Measurements from ENCODE around the gene FILIP1L. TPM values are rescaled to one million over a fixed set of nuclear protein-coding genes. Genes with fewer than 3 reads are reported as not detected.

The FILIP1L gene
- polyA plus RNA-seq, 1 donor (not counting 4 experiments of a cell fraction or from before 2014, with no cell fraction given): 14.7 TPM

GRCh38 chr3:100059472-100059871 lies 54.8 kb downstream of the FILIP1L start:
- H3K9me1 ChIP-seq (ENCODE audit: control insufficient read depth, extremely low read depth, insufficient read depth, low read length): no peaks in the 10 kb centered on the region
- H3K4me2 ChIP-seq (ENCODE audit: control insufficient read depth, extremely low read depth, insufficient read depth, low read depth, low read length): no peak overlapping the region
- H3K27ac ChIP-seq (ENCODE audit: control insufficient read depth, insufficient read depth, low read length): no peak overlapping the region
- H3K9me3 ChIP-seq (ENCODE audit: control insufficient read depth, low read depth, low read length): no peaks in the 10 kb centered on the region
- no peak overlapping the region for H3K9ac ChIP-seq (ENCODE audit: control insufficient read depth, extremely low read depth, insufficient read depth, low read length)
- H4K20me1 ChIP-seq (ENCODE audit: control insufficient read depth, extremely low read depth, insufficient read depth, low read length): no peaks in the 10 kb centered on the region
- no peak overlapping the region for H2AFZ ChIP-seq (ENCODE audit: control insufficient read depth, low read length)
- H3K27me3 ChIP-seq (ENCODE audit: control insufficient read depth, extremely low read depth, insufficient read depth, low read length): no peaks in the 10 kb centered on the region
- no peaks in the 10 kb centered on the region for H3K79me2 ChIP-seq (ENCODE audit: control insufficient read depth, insufficient read depth, low read length)
- H3K4me1 ChIP-seq (ENCODE audit: control insufficient read depth, extremely low read depth, insufficient read depth, low read length): no peaks in the 10 kb centered on the region
- dilution Hi-C loops (cut with MboI; ENCODE audit: extremely low pct_ligation_motif_present, low sequenced_read_pairs): no loop called here
- H3K36me3 ChIP-seq (ENCODE audit: control insufficient read depth in 2 of 2, extremely low read depth in 1 of 2, insufficient read depth in 2 of 2, low read length in 2 of 2): no peaks in the 10 kb centered on the region
- TF ChIP-seq EZH2 (IDR thresholded peaks at IDR 0.05; ENCODE audit: low read length) (no peak), CTCF (optimal IDR thresholded peaks at IDR 0.05 in 1 of 3, IDR thresholded peaks at IDR 0.05 in 1 of 3, conservative IDR thresholded peaks at IDR 0.05 in 1 of 3; ENCODE audit: extremely low read depth in 1 of 3, insufficient read depth in 2 of 3, low read length in 3 of 3) (no peak)
- H3K4me3 ChIP-seq (ENCODE audit: control insufficient read depth in 2 of 3, extremely low read depth in 1 of 3, insufficient read depth in 2 of 3, low read depth in 1 of 3, low read length in 3 of 3): no peak overlapping the region
- DNase-seq (ENCODE audit: low read depth, low spot score) (no peak), FAIRE-seq (no peak)

GRCh38 chr3:100057716-100058575 lies 56.4 kb downstream of the FILIP1L start:
- Histone ChIP-seq H3K4me1 (ENCODE audit: control insufficient read depth, extremely low read depth, insufficient read depth, low read length) (no peaks in the 10 kb centered on the region), H3K27ac (ENCODE audit: control insufficient read depth, insufficient read depth, low read length) (no peak overlapping the region), H3K27me3 (ENCODE audit: control insufficient read depth, extremely low read depth, insufficient read depth, low read length) (no peaks in the 10 kb centered on the region), H3K9ac (ENCODE audit: control insufficient read depth, extremely low read depth, insufficient read depth, low read length) (no peak overlapping the region), H3K4me2 (ENCODE audit: control insufficient read depth, extremely low read depth, insufficient read depth, low read depth, low read length) (no peak overlapping the region), H4K20me1 (ENCODE audit: control insufficient read depth, extremely low read depth, insufficient read depth, low read length) (no peaks in the 10 kb centered on the region), H3K9me3 (ENCODE audit: control insufficient read depth, low read depth, low read length) (no peaks in the 10 kb centered on the region), H3K36me3 (ENCODE audit: control insufficient read depth in 2 of 2, extremely low read depth in 1 of 2, insufficient read depth in 2 of 2, low read length in 2 of 2) (no peaks in the 10 kb centered on the region), H3K4me3 (ENCODE audit: control insufficient read depth in 2 of 3, extremely low read depth in 1 of 3, insufficient read depth in 2 of 3, low read depth in 1 of 3, low read length in 3 of 3) (no peak overlapping the region), H2AFZ (ENCODE audit: control insufficient read depth, low read length) (no peak overlapping the region), H3K9me1 (ENCODE audit: control insufficient read depth, extremely low read depth, insufficient read depth, low read length) (no peaks in the 10 kb centered on the region), H3K79me2 (ENCODE audit: control insufficient read depth, insufficient read depth, low read length) (no peaks in the 10 kb centered on the region)
- DNase-seq (ENCODE audit: low read depth, low spot score) (no peak), FAIRE-seq (peak; percentile 46)
- dilution Hi-C loops (cut with MboI; ENCODE audit: extremely low pct_ligation_motif_present, low sequenced_read_pairs): no loop called here
- TF ChIP-seq CTCF (optimal IDR thresholded peaks at IDR 0.05 in 1 of 3, IDR thresholded peaks at IDR 0.05 in 1 of 3, conservative IDR thresholded peaks at IDR 0.05 in 1 of 3; ENCODE audit: extremely low read depth in 1 of 3, insufficient read depth in 2 of 3, low read length in 3 of 3): no peak
- no peak for TF ChIP-seq EZH2 (IDR thresholded peaks at IDR 0.05; ENCODE audit: low read length)

All from keratinocyte (primary cell).